SK-N-SH (cell line): Measurements from ENCODE around the gene THSD7A.

Source experiments
- GABPA ChIP-seq: IDR thresholded peaks from 2 replicates; pipeline ENCODE4 v1.4.0; 2012; ENCODE audit warnings: low read depth, mild to moderate bottlenecking
- MXI1 ChIP-seq: IDR thresholded peaks from 2 replicates; pipeline ENCODE4 v1.6.1; 2012; ENCODE audit warnings: mild to moderate bottlenecking, low read depth, low read length, improper control_type of control experiment
- POLR2AphosphoS5 ChIP-seq: IDR thresholded peaks from 2 replicates; pipeline ENCODE4 v1.6.1; 2012; ENCODE audit warnings: low read depth, low read length
- RAD21 ChIP-seq: IDR thresholded peaks from 2 replicates; pipeline ENCODE4 v1.6.1; 2012; ENCODE audit warnings: mild to moderate bottlenecking, low read length
- TAF1 ChIP-seq: IDR thresholded peaks from 2 replicates; pipeline ENCODE4 v1.6.1; 2012; ENCODE audit warnings: low read depth, mild to moderate bottlenecking, low read length, moderate library complexity, borderline replicate concordance
- TCF12 ChIP-seq: IDR thresholded peaks from 2 replicates; pipeline ENCODE4 v1.4.0; 2012
- TEAD4 ChIP-seq: IDR thresholded peaks from 2 replicates; pipeline ENCODE4 v1.4.0; 2012; ENCODE audit warnings: mild to moderate bottlenecking, borderline replicate concordance; ENCODE audit not compliant: insufficient read depth
- TF ChIP-seq, protein P1 (sequence below): fragments of 200-600 bp; sonication (generic); IDR thresholded peaks from 2 replicates; pipeline ENCODE4 v1.6.1; 2017; ENCODE audit warnings: antibody characterized with exemption, mild to moderate bottlenecking, moderate library complexity
- TF ChIP-seq, protein P2 (sequence below): IDR thresholded peaks from 2 replicates; pipeline ENCODE4 v1.4.0; 2012; ENCODE audit warnings: low read depth, borderline replicate concordance

DNA sequence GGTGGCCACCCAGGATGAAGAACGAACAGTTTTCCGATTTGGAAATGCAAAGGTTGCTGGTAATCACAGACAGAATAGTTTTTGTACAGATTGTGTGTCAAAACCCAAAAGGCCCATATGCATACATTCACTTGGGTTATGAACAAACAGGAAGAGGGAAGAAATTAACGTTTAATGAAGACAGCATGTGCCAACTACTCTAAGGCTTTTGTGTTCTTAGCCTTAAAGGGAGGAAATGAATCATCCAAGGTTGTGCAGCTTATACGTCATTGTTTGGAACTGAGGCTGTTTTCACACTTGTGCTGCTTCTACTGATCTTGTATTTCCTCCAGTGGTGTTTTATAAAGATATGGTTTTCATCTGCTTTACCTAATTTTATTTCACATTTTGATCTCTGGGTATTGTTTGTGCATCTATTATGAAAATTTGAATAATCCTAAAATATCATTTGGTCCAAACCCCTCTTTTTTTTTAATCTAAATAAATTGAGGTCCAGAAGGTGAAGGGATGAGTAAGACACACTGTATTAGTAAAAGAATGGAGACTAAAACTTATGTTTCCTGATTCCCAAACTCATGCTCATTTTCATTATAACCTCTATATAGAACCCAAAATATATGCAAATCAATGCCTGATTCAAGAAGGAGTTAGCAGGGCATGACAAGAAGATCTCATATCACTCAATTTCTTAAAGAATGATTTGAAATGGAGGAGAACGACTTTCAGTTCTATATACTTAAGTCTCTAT, 373.1 kb downstream of the THSD7A start:
- TF ChIP-seq RAD21 (no peak), TAF1 (no peak), TEAD4 (no peak), MXI1 (no peak), TCF12 (no peak), GABPA (no peak), POLR2AphosphoS5 (no peak)
- TF ChIP-seq, protein P1, sequence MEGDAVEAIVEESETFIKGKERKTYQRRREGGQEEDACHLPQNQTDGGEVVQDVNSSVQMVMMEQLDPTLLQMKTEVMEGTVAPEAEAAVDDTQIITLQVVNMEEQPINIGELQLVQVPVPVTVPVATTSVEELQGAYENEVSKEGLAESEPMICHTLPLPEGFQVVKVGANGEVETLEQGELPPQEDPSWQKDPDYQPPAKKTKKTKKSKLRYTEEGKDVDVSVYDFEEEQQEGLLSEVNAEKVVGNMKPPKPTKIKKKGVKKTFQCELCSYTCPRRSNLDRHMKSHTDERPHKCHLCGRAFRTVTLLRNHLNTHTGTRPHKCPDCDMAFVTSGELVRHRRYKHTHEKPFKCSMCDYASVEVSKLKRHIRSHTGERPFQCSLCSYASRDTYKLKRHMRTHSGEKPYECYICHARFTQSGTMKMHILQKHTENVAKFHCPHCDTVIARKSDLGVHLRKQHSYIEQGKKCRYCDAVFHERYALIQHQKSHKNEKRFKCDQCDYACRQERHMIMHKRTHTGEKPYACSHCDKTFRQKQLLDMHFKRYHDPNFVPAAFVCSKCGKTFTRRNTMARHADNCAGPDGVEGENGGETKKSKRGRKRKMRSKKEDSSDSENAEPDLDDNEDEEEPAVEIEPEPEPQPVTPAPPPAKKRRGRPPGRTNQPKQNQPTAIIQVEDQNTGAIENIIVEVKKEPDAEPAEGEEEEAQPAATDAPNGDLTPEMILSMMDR: no peak
- TF ChIP-seq, protein P2, sequence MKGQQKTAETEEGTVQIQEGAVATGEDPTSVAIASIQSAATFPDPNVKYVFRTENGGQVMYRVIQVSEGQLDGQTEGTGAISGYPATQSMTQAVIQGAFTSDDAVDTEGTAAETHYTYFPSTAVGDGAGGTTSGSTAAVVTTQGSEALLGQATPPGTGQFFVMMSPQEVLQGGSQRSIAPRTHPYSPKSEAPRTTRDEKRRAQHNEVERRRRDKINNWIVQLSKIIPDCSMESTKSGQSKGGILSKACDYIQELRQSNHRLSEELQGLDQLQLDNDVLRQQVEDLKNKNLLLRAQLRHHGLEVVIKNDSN: no peak
